NCI-H1436 (cell line): ENCODE data around the gene RGR.

ENCODE experiments used
- DNase-seq: peaks from one replicate; lab custom pipeline; 2025; lab: John Stamatoyannopoulos, UW

The RGR gene

GRCh38 chr10:84221916-84222315, 22.9 kb upstream of the RGR start:
- DNase-seq: no peak

- DNase-seq: no peak
Observed at GRCh38 chr10:84224411-84225028, 20.3 kb upstream of the RGR start.

GRCh38 chr10:84225427-84226173, 19.3 kb upstream of the RGR start, which contains the start of gene LRIT2:
Gene LRIT2, minus strand, starts transcription at chr10:84225544. Its CDS starts 24 bp downstream, at chr10:84225520.
- no peak for DNase-seq

DNA sequence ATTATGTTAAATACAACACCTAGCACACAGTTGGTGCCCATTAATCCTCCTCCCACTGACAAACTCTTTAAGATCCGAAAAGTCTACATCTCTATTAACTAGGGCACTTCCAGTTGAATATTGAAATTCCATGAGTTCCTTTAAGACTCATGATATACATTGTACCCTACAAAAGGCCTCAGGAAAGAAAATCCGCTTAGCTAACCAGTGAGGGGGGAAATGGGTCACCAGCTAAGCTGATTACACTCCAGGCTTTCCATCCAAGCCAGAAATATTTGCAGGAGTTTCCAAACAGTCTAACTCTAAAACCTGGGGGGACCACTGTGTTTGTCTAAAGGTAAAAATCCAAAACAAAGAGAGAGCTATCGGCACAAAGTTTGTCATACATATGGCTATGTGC, 18.2 kb upstream of the RGR start:
- no peak for DNase-seq

- DNase-seq: no peak
Observed at GRCh38 chr10:84227810-84228209, 17.0 kb upstream of the RGR start.

- no peak for DNase-seq
Observed at GRCh38 chr10:84230359-84230758, 14.5 kb upstream of the RGR start.

DNA sequence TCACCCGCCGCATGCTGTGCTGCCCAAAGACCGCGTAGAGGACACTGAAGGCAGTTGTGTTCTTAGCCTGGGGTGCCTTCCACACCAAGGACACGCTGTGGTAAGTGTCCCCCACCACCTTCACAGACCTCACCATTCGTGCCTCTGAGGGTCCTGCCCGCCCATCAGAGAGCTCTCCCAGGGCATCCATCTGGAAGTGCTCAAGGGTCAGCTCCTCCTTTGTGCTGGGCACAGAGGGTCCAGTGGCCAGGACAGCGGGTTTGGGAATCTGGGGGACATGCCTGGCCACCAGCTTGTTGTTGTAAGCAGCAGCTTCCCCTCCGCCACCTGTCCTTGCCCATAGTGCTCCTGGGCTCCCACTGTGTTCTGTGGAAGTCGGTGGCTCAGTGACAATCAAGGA, 12.5 kb upstream of the RGR start:
- DNase-seq: no peak

DNA sequence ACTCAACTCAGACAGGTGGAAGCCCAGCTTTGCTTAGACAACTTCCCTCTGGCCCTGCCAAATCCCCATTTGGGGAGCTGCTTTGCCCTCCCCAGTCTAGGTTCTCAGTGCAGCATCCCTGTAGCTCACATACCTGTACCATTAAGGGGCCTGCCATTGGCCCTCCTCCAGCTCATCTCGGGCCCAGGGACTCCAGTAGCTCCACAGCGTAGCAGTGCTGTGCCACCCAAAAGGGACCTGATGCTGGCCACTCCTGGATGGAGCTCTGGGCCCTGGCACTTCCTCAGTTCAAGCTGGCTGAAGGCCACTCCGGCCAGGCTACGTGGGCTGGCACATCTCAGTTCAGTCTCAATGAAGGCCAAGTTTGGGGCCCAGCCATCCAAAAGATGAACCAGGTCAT, 10.9 kb upstream of the RGR start:
- DNase-seq: no peak

DNA sequence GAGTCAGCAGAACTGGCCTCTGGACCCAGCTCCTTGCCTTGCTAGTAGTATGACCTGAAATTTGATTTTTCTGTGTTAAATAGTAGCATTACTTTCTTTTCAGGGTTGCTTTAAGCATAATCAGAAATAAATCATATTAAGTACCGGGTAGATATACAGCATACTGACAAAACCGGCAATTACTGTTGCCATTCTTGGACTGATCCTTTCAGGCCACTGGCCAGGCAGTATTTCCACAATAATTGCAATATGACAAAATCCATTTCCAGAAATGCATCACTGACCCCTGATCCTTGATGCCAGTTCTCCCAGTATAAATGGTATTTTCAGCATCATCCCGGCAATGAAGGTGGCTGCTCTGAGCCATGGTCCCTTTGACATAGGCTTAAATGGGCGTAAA, 10.4 kb upstream of the RGR start:
- no peak for DNase-seq

DNA sequence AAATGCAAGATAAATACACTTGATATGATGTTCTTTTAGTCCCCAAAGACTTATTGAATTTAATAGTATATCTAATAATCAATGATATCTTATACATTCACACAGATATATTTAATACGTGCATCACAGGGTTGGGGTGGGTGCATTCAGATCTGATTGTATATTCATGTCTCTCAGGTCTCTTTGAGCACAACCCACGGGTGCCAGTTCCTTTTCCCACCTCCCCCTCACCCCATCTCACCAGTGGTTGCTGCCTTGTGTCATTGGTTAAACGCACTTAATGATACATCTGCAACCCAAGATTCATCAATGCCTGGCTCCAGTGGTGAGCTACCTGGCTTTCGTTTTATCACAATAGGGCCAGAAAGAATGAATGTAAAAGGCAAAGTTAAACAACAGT, 9.8 kb upstream of the RGR start:
- DNase-seq: no peak

GRCh38 chr10:84236807-84237198, 8.1 kb upstream of the RGR start:
- DNase-seq: no peak

- DNase-seq: no peak
Observed at GRCh38 chr10:84237199-84238051, 7.4 kb upstream of the RGR start.

DNA sequence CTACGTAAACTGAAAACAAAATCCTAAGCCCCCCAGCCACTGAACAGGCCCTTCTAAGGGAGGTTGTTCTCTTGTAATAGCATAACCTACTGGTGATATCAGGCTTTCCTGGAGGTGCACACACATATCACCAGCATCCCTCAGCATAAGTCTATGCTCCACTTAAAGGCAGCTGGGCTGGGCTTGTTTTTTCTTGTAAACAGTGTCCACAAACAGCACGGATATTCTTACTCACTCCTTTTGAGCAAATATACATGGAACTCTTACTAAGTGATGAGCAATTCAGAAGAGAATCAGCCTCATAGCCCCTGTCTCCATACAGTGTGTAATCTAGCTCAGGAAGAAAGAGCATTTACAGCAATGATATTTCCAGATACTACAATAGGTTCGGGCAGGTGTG, 5.9 kb upstream of the RGR start:
- DNase-seq: no peak

- no peak for DNase-seq
Observed at GRCh38 chr10:84241185-84241790, 3.6 kb upstream of the RGR start, which contains the start of gene LRIT1. Gene LRIT1, minus strand, starts transcription at chr10:84241546. Its CDS starts 107 bp downstream, at chr10:84241439.

DNA sequence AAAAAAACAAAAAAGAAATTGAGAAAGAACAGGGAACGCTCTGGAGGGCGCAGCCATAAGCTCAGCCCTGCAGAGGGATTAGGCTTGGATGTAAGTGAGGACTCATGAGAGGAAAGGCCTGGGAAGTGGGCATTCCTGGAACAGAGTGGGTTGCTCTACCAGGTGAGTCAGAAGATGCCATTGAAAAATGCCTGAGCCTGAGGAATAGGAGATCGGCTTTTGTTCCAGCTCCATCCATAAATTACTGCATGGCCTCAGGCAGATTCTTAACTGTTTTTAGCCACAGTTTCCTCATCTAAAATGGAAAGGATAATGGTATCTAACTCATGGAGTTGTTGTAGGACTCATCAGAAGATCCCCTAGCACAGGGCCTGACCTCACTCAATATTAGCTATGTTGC, 1.1 kb upstream of the RGR start:
- DNase-seq: no peak

- no peak for DNase-seq
Observed at GRCh38 chr10:84247496-84247895, 2.6 kb downstream of the RGR start.

GRCh38 chr10:84248794-84249193, 3.9 kb downstream of the RGR start:
- no peak for DNase-seq

GRCh38 chr10:84254552-84255478, 10.0 kb downstream of the RGR start:
- no peak for DNase-seq

GRCh38 chr10:84256510-84257342, 11.9 kb downstream of the RGR start:
- DNase-seq: no peak

DNA sequence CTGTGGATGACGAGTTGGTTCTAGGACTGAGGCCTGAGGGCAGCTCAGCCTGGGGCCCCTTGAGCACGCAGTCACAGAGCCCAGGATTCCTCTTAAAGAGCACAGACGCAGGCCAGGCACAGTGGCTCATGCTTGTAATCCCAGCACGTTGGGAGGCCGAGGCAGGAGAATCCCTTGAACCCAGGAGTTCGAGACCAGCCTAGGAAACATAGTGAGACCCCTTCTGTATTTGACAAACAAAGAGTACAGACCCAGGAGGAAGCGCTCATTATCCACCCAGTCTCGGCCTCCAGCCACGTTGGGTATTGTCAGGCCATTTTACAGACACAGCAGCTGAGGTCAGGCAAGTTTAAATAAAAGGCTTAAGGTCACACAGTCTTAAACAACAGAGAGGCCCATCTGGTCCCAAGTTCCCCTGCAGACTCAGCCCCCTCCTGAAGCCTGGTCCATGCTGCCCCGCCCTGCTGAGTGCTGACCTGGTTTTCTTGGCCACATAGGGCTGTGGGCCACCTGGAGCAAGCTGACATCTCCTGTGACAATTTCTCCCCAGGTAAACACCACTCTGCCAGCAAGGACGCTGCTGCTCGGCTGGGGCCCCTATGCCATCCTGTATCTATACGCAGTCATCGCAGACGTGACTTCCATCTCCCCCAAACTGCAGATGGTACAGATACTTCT, 12.6 kb downstream of the RGR start:
- DNase-seq: no peak
